IMR-90 (cell line): ENCODE data around the gene RALGAPA2. TPM values are rescaled to one million over a fixed set of nuclear protein-coding genes. Genes with fewer than 3 reads are reported as not detected.

ENCODE experiments used
- ATAC-seq: fragments of 200-7000 bp; cut with Tn5 transposase; 2 replicates; pipeline ENCODE4 v1.9.1; 2020; ENCODE audit warnings: low read depth, mild to moderate bottlenecking, moderate library complexity
- BruUV-seq: library from RNA; stranded (reverse); fragments of 400-500 nt; replicated peaks from 2 replicates; lab custom pipeline; 2021; lab: Mats Ljungman, UMichigan
- CTCF ChIA-PET: fragments of 300-600 bp; formaldehyde crosslinking; extraction: SDS; loops from one replicate; lab custom pipeline; 2021; ENCODE audit warnings: antibody characterized with exemption; lab: Yijun Ruan, JAX
- POLR2A ChIA-PET: fragments of 300-600 bp; sonication (Branson Sonifier 250); formaldehyde crosslinking; loops from one replicate; lab custom pipeline; 2022; ENCODE audit warnings: antibody characterized with exemption; ENCODE audit not compliant: unreplicated experiment; lab: Charles Lee
- DNase-seq: peaks from one replicate; pipeline ENCODE4 v3.0.0; 2013
- H2AFZ ChIP-seq: replicated peaks from 2 replicates; pipeline ENCODE3; 2013; ENCODE audit warnings: low read length, mild to moderate bottlenecking; ENCODE audit not compliant: poor library complexity
- H2AK5ac ChIP-seq: 2 replicates; pipeline ENCODE4 v1.6.1; 2013; ENCODE audit warnings: low read depth, low read length, inconsistent platforms
- H2AK9ac ChIP-seq: replicated peaks from 2 replicates; pipeline ENCODE3; 2013; ENCODE audit warnings: mild to moderate bottlenecking, low read depth, low read length, moderate library complexity; ENCODE audit not compliant: poor library complexity
- H2BK120ac ChIP-seq: 2 replicates; pipeline ENCODE4 v1.6.1; 2013; ENCODE audit warnings: low read depth, low read length, inconsistent platforms
- H2BK15ac ChIP-seq: 3 replicates; pipeline ENCODE4 v1.6.1; 2013; ENCODE audit warnings: low read depth, low read length, inconsistent platforms
- H2BK20ac ChIP-seq: 2 replicates; pipeline ENCODE4 v1.6.1; 2013; ENCODE audit warnings: low read depth, mild to moderate bottlenecking, inconsistent platforms, low read length, moderate library complexity
- H2BK5ac ChIP-seq: 2 replicates; pipeline ENCODE4 v1.6.1; 2013; ENCODE audit warnings: mild to moderate bottlenecking, low read depth, low read length, inconsistent platforms; ENCODE audit not compliant: poor library complexity, severe bottlenecking
- H3K14ac ChIP-seq: replicated peaks from 2 replicates; pipeline ENCODE4 v1.6.1; 2013; ENCODE audit warnings: low read depth, low read length, inconsistent platforms
- H3K18ac ChIP-seq: 2 replicates; pipeline ENCODE4 v1.6.1; 2013; ENCODE audit warnings: low read depth, low read length, control low read depth
- H3K23ac ChIP-seq: 2 replicates; pipeline ENCODE4 v1.6.1; 2013; ENCODE audit warnings: low read depth, low read length, inconsistent platforms
- H3K27ac ChIP-seq: 2 replicates; pipeline ENCODE4 v1.5.1; 2013; ENCODE audit warnings: mild to moderate bottlenecking, control low read depth, low read length; ENCODE audit not compliant: insufficient read depth
- H3K27me3 ChIP-seq: 2 replicates; pipeline ENCODE4 v1.6.1; 2013; ENCODE audit warnings: low read length; ENCODE audit not compliant: control insufficient read depth, insufficient read depth
- H3K36me3 ChIP-seq: 2 replicates; pipeline ENCODE4 v1.6.1; 2013; ENCODE audit warnings: low read length, mixed read lengths; ENCODE audit not compliant: control insufficient read depth, insufficient read depth
- H3K4ac ChIP-seq: 2 replicates; pipeline ENCODE4 v1.6.1; 2013; ENCODE audit warnings: low read depth, low read length, inconsistent platforms
- H3K4me1 ChIP-seq: 2 replicates; pipeline ENCODE4 v1.6.1; 2013; ENCODE audit warnings: low read length, mixed read lengths; ENCODE audit not compliant: control insufficient read depth, insufficient read depth
- H3K4me2 ChIP-seq: 2 replicates; pipeline ENCODE4 v1.6.1; 2013; ENCODE audit warnings: low read depth, mild to moderate bottlenecking, control low read depth, low read length, moderate library complexity
- H3K4me3 ChIP-seq: 2 replicates; pipeline ENCODE4 v1.5.1; 2013; ENCODE audit warnings: low read depth, mild to moderate bottlenecking, control low read depth, low read length, moderate library complexity; ENCODE audit not compliant: insufficient read depth
- H3K56ac ChIP-seq: 2 replicates; pipeline ENCODE4 v1.6.1; 2013; ENCODE audit warnings: low read length, inconsistent platforms; ENCODE audit not compliant: insufficient read depth; ENCODE audit errors: extremely low read depth
- H3K79me1 ChIP-seq, 2 experiments: 2 replicates each; pipeline ENCODE4 v1.6.1; 2013; ENCODE audit warnings: low read length in 2 of 2, inconsistent platforms in 1 of 2, low read depth in 1 of 2
- H3K9ac ChIP-seq: 2 replicates; pipeline ENCODE4 v1.6.1; 2013; ENCODE audit warnings: low read depth, low read length, control low read depth
- H3K9me1 ChIP-seq: 2 replicates; pipeline ENCODE4 v1.6.1; 2013; ENCODE audit warnings: low read length, inconsistent platforms; ENCODE audit not compliant: insufficient read depth
- H3K9me3 ChIP-seq: 2 replicates; pipeline ENCODE4 v1.6.1; 2013; ENCODE audit warnings: low read length; ENCODE audit not compliant: control insufficient read depth, insufficient read depth
- H4K20me1 ChIP-seq: 2 replicates; pipeline ENCODE4 v1.6.1; 2013; ENCODE audit warnings: low read length, inconsistent platforms; ENCODE audit not compliant: insufficient read depth
- H4K5ac ChIP-seq: 2 replicates; pipeline ENCODE4 v1.6.1; 2013; ENCODE audit warnings: mild to moderate bottlenecking, low read depth, low read length, control low read depth
- H4K8ac ChIP-seq, 2 experiments: 2 replicates each; pipeline ENCODE4 v1.6.1; 2013; ENCODE audit warnings: low read depth in 2 of 2, low read length in 2 of 2, control low read depth in 1 of 2, inconsistent platforms in 1 of 2
- H4K91ac ChIP-seq: 2 replicates; pipeline ENCODE4 v1.6.1; 2013; ENCODE audit warnings: low read depth, low read length, inconsistent platforms; ENCODE audit not compliant: insufficient read depth
- SMC3 ChIP-seq: fragments of 150-350 bp; IDR thresholded peaks from 2 replicates; pipeline ENCODE4 v1.6.1; 2016; ENCODE audit warnings: low read depth, mild to moderate bottlenecking, antibody characterized with exemption, low read length, moderate library complexity
- WGBS, 2 experiments: methylation state at CpG; one replicate each; pipeline versions ENCODE4 v1.1.5 to v1.1.7; 2013; ENCODE audit warnings: missing lambda C conversion rate in 2 of 2; ENCODE audit not compliant: insufficient read length in 1 of 2; ENCODE audit errors: extremely low coverage in 2 of 2; 5-methylcytosine and 5-hydroxymethylcytosine counted together
- dilution Hi-C: fragments of 300-500 bp; cut with HindIII; formaldehyde crosslinking; loops from one replicate; pipeline ENCODE4 v1.14.3; 2018; ENCODE audit warnings: low sequenced_read_pairs; ENCODE audit not compliant: unreplicated experiment
- in situ Hi-C: fragments of 300-500 bp; cut with MboI; formaldehyde crosslinking; loops from 3 replicates; pipeline ENCODE4 v1.14.3; 2019; ENCODE audit warnings: low sequenced_read_pairs, inconsistent platforms, mixed read lengths
- intact Hi-C: fragments of 100-400 bp; cut with micrococcal nuclease; formaldehyde crosslinking; loops from 2 replicates; pipeline ENCODE4 v1.10.0; 2022
- polyA plus RNA-seq, 3 experiments: library from polyadenylated mRNA; depleted of rRNA; stranded (reverse); fragments of >200 nt; gene quantifications; 2 replicates each; pipeline ENCODE4 v1.2.3, GENCODE V29; 2012; ENCODE audit warnings: low replicate concordance in 1 of 3
- total RNA-seq: library from RNA; depleted of rRNA; stranded (reverse); fragments of >200 nt; gene quantifications from 2 replicates; pipeline ENCODE4 v1.2.3, GENCODE V29; 2012
- TF ChIP-seq, protein P1 (sequence below): fragments of 150-350 bp; IDR thresholded peaks from 2 replicates; pipeline ENCODE4 v1.6.1; 2016; ENCODE audit warnings: low read depth, mild to moderate bottlenecking, low read length, moderate library complexity, borderline replicate concordance

RALGAPA2 gene
- total and polyA plus RNA-seq, 2 of the 4 experiments (the other 2 are of a cell fraction): 1.3 to 3.9 TPM

DNA sequence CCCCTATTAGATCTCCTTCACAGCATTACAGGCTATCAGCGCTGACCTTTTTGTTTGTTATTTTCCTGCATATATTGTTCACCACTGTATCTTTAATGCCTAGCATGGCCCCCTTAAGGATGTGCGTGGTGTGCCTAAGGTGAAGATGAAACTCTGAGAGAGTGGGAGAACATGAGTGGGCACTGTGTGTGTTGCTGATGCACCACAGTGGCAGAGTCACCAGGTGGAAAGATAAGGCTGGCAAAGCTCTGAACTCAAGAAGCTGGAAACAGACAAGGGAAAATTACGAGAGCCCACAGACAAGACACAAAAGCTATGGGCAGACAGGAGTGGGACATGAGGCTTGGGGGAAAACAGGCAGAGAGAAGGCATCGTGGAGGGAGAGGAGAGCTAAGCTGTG is 184.8 kb downstream of the RALGAPA2 start:
- Histone ChIP-seq H2AFZ (no peak overlapping the region), H4K8ac (no peak overlapping the region), H3K4me3 (no peak overlapping the region), H2BK5ac (no peak overlapping the region), H3K18ac (no peak overlapping the region), H2BK120ac (no peak overlapping the region), H3K4me2 (no peak overlapping the region), H4K91ac (no peak overlapping the region), H3K27me3 (no peaks in the 10 kb centered on the region), H3K4me1 (no peaks in the 10 kb centered on the region), H4K5ac (no peak overlapping the region), H3K27ac (no peak overlapping the region), H3K4ac (no peak overlapping the region), H2AK9ac (no peak overlapping the region), H3K79me1 (no peaks in the 10 kb centered on the region), H2AK5ac (no peak overlapping the region), H3K23ac (no peak overlapping the region), H3K9me1 (no peaks in the 10 kb centered on the region), H2BK15ac (no peak overlapping the region), H3K9ac (no peak overlapping the region), H3K14ac (no peak overlapping the region), H4K20me1 (no peaks in the 10 kb centered on the region), H3K56ac (no peak overlapping the region), H3K9me3 (no peaks in the 10 kb centered on the region), H3K36me3 (no peaks in the 10 kb centered on the region), H2BK20ac (no peak overlapping the region)
- BruUV-seq: no TSS peak
- WGBS, 2 experiments: 87% methylated on average over 3 of the region's 4 CpGs; no CpG with 5 or more reads in 1 of the 2 experiments
- DNase-seq (no peak), ATAC-seq (no peak)
- intact Hi-C loops (no loop called here), dilution Hi-C loops (no loop called here), in situ Hi-C loops (no loop called here)
- ChIA-PET POLR2A (no interaction called here), CTCF (no interaction called here)
- TF ChIP-seq, protein P1, sequence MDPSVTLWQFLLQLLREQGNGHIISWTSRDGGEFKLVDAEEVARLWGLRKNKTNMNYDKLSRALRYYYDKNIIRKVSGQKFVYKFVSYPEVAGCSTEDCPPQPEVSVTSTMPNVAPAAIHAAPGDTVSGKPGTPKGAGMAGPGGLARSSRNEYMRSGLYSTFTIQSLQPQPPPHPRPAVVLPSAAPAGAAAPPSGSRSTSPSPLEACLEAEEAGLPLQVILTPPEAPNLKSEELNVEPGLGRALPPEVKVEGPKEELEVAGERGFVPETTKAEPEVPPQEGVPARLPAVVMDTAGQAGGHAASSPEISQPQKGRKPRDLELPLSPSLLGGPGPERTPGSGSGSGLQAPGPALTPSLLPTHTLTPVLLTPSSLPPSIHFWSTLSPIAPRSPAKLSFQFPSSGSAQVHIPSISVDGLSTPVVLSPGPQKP: no peak
- no peak for TF ChIP-seq SMC3
